Mesenchymal stem cell (in vitro differentiated cells and primary cell): ENCODE measurements around the gene ELK3. TPM values are rescaled to one million over a fixed set of nuclear protein-coding genes. Genes with fewer than 3 reads are reported as not detected.
"Not testable (repeated sequence)": the region's sequence is repeated elsewhere in the genome, so short reads cannot be mapped to it uniquely, and the experiment has no call there.

ENCODE experiments used
- DNase-seq: peaks from one replicate; pipeline ENCODE4 v3.0.0-alpha.2; 2013
- H2AFZ ChIP-seq: one replicate; pipeline ENCODE4 v1.6.1; 2013; ENCODE audit warnings: low read depth, mild to moderate bottlenecking, control low read depth, inconsistent platforms, low read length, moderate library complexity
- H2AK5ac ChIP-seq: 2 replicates; pipeline ENCODE4 v1.6.1; 2013; ENCODE audit warnings: low read length, moderate library complexity, mild to moderate bottlenecking, inconsistent platforms; ENCODE audit not compliant: severe bottlenecking
- H2BK120ac ChIP-seq: one replicate; pipeline ENCODE4 v1.6.1; 2013; ENCODE audit warnings: low read depth, mild to moderate bottlenecking, inconsistent platforms, low read length, moderate library complexity
- H2BK12ac ChIP-seq, 2 experiments: one replicate each; pipeline ENCODE4 v1.6.1; 2013; ENCODE audit warnings: inconsistent platforms in 2 of 2, low read length in 2 of 2, mild to moderate bottlenecking in 2 of 2, moderate library complexity in 2 of 2, control low read depth in 1 of 2
- H2BK15ac ChIP-seq: one replicate; pipeline ENCODE4 v1.6.1; 2013; ENCODE audit warnings: mild to moderate bottlenecking, low read depth, inconsistent platforms; ENCODE audit not compliant: poor library complexity, severe bottlenecking
- H2BK5ac ChIP-seq: 2 replicates; pipeline ENCODE4 v1.6.1; 2013; ENCODE audit warnings: low read depth, mild to moderate bottlenecking, low read length, control low read depth, inconsistent platforms; ENCODE audit not compliant: poor library complexity, severe bottlenecking
- H3K14ac ChIP-seq, 2 experiments: one replicate each; pipeline ENCODE4 v1.6.1; 2013; ENCODE audit warnings: inconsistent platforms in 2 of 2, low read length in 2 of 2, control low read depth in 1 of 2, mild to moderate bottlenecking in 1 of 2, moderate library complexity in 1 of 2
- H3K18ac ChIP-seq, 2 experiments: one replicate each; pipeline ENCODE4 v1.6.1; 2013; ENCODE audit warnings: inconsistent platforms in 2 of 2, low read length in 2 of 2, control low read depth in 1 of 2, low read depth in 1 of 2, mild to moderate bottlenecking in 1 of 2
- H3K23ac ChIP-seq, 2 experiments: one replicate each; pipeline ENCODE4 v1.6.1; 2013; ENCODE audit warnings: inconsistent platforms in 2 of 2, low read length in 2 of 2, mild to moderate bottlenecking in 2 of 2, moderate library complexity in 2 of 2, control low read depth in 1 of 2
- H3K27ac ChIP-seq: 2 replicates; pipeline ENCODE4 v1.5.1; 2013; ENCODE audit warnings: mild to moderate bottlenecking, moderate library complexity, low read length, control low read depth, inconsistent platforms; ENCODE audit not compliant: poor library complexity, severe bottlenecking
- H3K27me3 ChIP-seq, 2 experiments: 2 replicates each; pipeline versions ENCODE4 v1.6.1 to v1.7.0; 2013; ENCODE audit warnings: low read length in 2 of 2, mild to moderate bottlenecking in 2 of 2, moderate library complexity in 2 of 2, control low read depth in 1 of 2, inconsistent platforms in 1 of 2; ENCODE audit not compliant: control insufficient read depth in 1 of 2, insufficient read depth in 1 of 2
- H3K36me3 ChIP-seq, 2 experiments: 2 replicates each; pipeline versions ENCODE4 v1.6.1 to v1.7.0; 2013; ENCODE audit warnings: low read length in 2 of 2, control low read depth in 1 of 2, inconsistent platforms in 1 of 2, low read depth in 1 of 2, mild to moderate bottlenecking in 1 of 2; ENCODE audit not compliant: insufficient read depth in 2 of 2, control insufficient read depth in 1 of 2
- H3K4ac ChIP-seq, 2 experiments: one replicate each; pipeline ENCODE4 v1.6.1; 2013; ENCODE audit warnings: inconsistent platforms in 2 of 2, low read length in 2 of 2, mild to moderate bottlenecking in 2 of 2, moderate library complexity in 2 of 2, control low read depth in 1 of 2, low read depth in 1 of 2
- H3K4me1 ChIP-seq: 2 replicates; pipeline ENCODE4 v1.6.1; 2013; ENCODE audit warnings: low read depth, low read length, control low read depth; ENCODE audit not compliant: control insufficient read depth, insufficient read depth
- H3K4me2 ChIP-seq: 2 replicates; pipeline ENCODE4 v1.6.1; 2013; ENCODE audit warnings: low read length, mild to moderate bottlenecking, inconsistent platforms; ENCODE audit not compliant: poor library complexity, severe bottlenecking
- H3K4me3 ChIP-seq, 2 experiments: 2 replicates each; pipeline versions ENCODE4 v1.5.1 to v1.7.0; 2013; ENCODE audit warnings: low read length in 2 of 2, mild to moderate bottlenecking in 2 of 2, control low read depth in 1 of 2, low read depth in 1 of 2; ENCODE audit not compliant: insufficient read depth in 1 of 2
- H3K79me1 ChIP-seq: replicated peaks from 2 replicates; pipeline ENCODE4 v1.6.1; 2013; ENCODE audit warnings: mild to moderate bottlenecking, control low read depth, low read length, inconsistent platforms; ENCODE audit not compliant: poor library complexity, severe bottlenecking
- H3K9ac ChIP-seq: 2 replicates; pipeline ENCODE4 v1.7.0; 2013; ENCODE audit warnings: mild to moderate bottlenecking, low read length, moderate library complexity
- H3K9me3 ChIP-seq: 2 replicates; pipeline ENCODE4 v1.7.0; 2013; ENCODE audit warnings: mild to moderate bottlenecking, low read length; ENCODE audit not compliant: control insufficient read depth
- H4K8ac ChIP-seq: one replicate; pipeline ENCODE4 v1.6.1; 2013; ENCODE audit warnings: inconsistent platforms, mild to moderate bottlenecking, low read length, moderate library complexity
- H4K91ac ChIP-seq: one replicate; pipeline ENCODE4 v1.6.1; 2013; ENCODE audit warnings: mild to moderate bottlenecking, low read length, inconsistent platforms
- WGBS: methylation state at CpG from one replicate; pipeline ENCODE4 v1.1.7; 2013; ENCODE audit warnings: mixed read lengths; 5-methylcytosine and 5-hydroxymethylcytosine counted together
- small RNA-seq: library from polyadenylated mRNA; stranded (forward); fragments of <200 nt; extraction: miRNeasy Mini kit (QIAGEN cat#:217004); gene quantifications from one replicate; pipeline ENCODE3, GENCODE V24; 2013; ENCODE audit warnings: low read depth

ELK3 gene

GRCh38 chr12:96317801-96318200, 123.6 kb downstream of the ELK3 start:
- not testable (repeated sequence) for H3K9ac ChIP-seq, H4K8ac ChIP-seq, H3K27me3 ChIP-seq, H2BK15ac ChIP-seq, H2BK120ac ChIP-seq, H3K4me3 ChIP-seq, H3K79me1 ChIP-seq, H3K14ac ChIP-seq, H2AFZ ChIP-seq, H2BK12ac ChIP-seq, DNase-seq, H3K27ac ChIP-seq, H3K9me3 ChIP-seq, H3K18ac ChIP-seq, H3K4me1 ChIP-seq, H4K91ac ChIP-seq, H3K4me2 ChIP-seq, H2BK5ac ChIP-seq, H3K23ac ChIP-seq, H3K4ac ChIP-seq, H2AK5ac ChIP-seq
- WGBS, result no CpG with 5 or more reads among the region's 2 CpGs
- H3K36me3 ChIP-seq, result peaks cover 0 to 17% of the 10 kb centered on the region in 2 experiments

Small RNA genes within 50 kb of the gene (small RNA-seq; reads per million reads assigned to genes)
- not detected for gene RNU4-24P
